CD4-positive, alpha-beta T cell treated with Interleukin-15 for 4 hours (primary cell): ENCODE data around the gene CCT2.

Source experiments
- DNase-seq: peaks from one replicate; pipeline ENCODE4 v3.0.0-alpha.2; 2020; ENCODE audit warnings: low spot score

CCT2 gene

DNA sequence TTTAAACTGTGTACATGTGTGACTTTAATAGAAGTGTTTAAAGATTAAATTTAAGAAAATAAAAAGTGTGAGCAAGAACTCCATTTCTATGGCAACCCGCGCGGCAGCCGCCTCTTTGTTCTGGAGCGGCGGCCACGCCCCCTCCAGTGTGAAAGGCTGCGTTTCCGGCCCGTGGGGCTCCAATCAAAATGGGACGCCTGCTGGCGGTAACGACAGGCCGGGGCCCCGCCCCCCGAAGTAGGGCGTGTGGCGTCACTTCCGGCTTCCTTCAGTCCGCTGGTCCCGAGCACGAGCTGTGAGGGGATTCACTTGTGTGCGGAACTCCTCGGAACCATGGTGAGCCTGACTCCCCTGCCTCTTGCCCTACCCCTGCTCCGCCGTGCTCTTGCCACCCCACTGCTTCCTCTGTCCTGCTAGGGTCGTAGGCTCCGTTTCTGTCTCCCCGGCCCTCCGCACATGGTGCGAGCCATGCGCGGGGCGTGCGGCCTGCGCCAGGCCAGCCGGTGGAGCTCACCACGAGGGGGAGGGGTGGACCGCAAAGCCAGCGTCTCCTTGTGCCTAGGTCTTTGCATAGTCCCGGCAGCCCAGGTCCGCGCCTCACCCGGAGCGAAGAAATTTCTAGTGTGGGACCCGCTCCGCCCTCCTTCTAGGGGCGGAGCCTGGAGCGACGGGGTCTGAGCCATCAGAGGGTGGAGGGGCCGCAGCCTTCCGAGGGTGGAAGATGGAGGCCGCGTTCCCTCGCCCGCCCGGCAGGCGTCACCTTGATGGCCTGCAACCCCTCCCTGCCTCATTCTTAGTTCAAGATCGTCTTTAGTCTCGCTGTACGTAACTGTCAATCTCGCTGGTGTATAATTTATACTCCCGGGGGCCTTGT is at the start of gene CCT2:
Gene CCT2 (plus strand): TSS at position 271 of the 874 bp plus-strand sequence. CDS start 63 bp downstream, at position 334.
- DNase-seq = peak; percentile 95

DNA sequence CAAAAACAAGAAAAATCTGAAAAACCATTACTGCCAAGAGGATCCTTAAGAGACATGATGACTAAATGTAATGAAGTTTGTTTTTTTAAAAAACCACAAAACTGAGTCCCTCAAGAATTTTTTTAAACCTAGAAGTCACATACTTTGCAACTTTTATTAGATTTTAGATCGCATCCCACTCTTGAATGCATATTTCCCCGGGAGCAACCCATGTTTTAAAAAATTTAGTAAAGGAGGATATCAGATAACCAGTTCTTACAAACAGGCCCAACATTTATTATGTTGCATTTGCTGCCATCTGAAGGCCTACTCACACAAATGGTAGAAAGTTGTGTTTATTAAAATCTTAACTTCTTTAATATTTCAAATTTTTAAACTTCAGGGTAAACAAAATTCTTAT is 44.3 kb upstream of the CCT2 start:
- no peak for DNase-seq

DNA sequence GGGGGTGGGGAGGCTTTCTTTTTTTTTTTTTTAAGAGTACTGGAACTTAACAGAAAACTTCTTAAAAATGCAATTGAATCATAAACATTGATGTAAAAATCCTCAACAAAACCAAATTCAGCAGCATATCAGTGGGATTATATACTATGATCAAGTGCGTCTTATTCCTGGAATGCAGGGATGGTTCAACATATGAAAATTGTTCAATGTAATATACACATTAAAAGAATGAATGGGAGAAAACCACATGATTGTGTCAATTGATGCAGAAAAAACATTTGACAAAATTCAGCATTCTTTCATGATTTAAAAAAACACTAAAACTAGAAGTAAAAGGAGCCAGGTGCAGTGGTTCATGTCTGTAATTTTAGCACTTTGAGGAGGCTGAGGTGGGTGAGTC is 41.2 kb upstream of the CCT2 start:
- no peak for DNase-seq

DNA sequence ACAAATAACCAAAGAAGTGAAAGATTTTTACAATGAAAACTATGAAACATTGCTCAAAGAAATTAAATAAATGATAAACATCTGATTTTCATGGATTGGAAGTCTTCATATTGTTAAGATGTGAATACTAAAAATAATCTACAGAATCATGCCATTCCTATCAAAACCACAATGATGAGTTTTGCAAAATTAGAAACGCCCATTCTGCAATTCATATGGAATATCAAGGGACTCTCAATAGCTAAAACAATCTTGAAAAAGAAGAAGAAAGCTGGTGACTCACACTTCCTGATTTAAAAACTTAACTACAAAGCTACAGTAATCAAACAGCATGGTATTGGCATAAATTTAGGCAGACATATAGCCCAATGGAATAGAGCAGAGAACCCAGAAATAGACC is 40.2 kb upstream of the CCT2 start:
- DNase-seq = no peak

DNA sequence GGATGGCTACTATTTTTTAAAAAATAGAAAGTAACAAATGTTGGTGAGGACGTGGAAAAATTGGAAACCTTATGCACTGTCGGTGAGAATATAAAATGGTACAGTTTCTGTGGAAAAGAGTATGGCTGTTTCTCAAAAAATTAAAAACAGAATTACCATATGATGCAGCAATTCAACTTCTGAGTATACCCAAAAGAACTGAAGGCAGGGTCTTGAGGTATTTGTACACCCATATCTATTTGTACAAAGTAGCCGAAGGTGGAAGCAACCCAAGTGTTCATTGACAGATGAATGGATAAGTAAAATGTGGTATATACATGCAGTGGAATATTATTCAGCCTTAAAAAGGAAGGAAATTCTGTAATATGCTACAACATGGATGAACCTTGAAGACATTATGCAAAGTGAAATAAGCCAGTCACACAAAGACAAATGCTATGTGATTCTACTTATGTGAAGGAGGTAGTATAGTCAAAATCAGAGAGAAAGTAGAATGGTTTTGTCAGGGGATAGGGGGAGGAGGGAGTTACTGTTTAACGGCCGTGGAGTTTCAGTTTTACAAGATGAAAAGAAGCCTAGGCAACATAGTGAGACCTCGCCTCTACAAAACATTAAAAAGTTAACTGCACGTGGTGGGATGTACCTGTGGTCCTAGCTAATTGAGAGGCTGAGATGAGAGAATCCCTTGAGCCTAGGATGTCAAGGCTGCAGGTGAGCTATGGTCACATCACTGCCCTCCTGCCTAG is 38.4 kb upstream of the CCT2 start:
- no peak for DNase-seq

DNA sequence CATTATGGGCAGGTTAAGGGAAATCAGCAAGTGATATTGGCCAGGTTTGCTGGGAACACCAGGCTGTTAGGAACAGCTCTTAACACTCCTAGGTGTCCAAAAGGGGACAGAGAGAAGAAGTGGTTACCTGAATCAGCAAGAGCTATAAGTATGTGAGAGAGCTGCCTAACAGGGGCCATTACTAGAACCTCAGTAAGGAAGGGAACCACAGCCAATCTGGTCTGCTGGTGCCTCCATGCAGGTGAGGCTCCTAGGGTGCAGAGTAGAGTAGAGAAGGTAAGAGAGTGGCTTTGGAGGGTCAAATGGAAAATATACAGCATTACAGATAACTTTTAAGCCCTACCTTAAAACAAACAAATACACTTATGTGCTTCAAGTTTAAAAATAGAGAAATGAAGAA is 36.6 kb upstream of the CCT2 start:
- DNase-seq = no peak

DNA sequence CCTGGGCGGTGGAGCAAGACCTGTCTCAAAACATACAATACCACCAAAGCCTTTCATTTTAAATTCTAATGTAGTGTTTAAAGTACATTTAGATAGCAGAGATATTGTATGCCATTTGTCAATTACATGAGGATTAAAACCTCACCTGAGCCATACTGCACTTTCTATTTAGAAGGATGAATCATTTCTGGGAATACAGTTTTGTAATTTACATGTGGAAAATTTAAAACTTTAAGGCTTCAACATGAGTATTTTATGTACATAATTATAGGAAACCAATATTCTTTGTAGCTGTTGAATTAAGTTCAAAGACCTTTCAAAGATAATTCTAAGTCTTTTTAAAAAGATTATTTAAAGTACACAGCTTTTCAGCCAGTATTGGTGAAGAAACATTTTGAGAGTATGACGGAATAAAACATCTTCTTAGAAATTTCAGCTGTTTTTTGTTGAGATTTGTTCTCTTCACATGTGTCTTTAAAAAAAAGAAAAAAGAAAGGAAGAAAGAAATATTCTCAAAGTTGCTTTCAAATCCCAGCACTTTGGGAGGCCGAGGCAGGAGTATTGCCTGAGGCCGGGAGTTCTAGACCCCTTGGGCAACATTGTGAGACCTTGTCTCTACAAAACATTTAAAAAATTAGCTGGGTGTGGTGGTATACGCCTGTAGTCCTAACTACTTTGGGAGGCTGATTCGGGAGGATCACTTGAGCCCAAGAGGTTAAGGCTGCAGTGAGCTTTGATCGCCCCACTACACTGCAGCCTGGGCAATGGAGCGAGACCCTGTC is 34.5 kb upstream of the CCT2 start:
- no peak for DNase-seq

DNA sequence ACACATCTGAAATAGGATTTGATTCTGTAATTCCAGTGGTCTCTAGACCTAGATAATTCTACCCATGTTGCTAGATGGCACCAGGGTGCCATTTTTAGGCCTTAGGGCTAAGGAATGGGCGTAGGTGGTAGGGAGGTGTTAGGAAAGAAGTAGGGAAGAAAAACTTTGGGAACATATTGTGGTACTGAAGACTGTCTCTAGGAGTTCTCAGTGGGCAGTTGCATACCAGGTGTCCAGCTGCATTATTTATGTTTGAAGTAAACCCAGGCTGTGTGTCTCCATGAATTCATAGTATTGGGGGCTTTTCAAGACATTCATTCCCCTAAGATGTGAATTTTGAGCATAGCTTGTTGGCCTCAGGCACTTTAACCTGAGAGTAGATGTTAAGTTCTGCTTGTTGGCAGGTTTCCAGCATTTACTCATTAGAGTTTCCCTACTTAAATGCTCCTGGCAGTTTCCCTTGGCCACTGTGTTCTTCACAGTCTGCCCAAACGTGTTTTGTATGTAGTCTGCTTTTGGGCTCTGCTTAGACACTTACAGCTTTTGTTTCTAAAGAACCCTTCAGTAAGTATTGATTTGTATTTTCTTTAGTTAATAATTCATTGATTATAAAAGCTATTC is 31.5 kb upstream of the CCT2 start:
- DNase-seq = no peak

DNA sequence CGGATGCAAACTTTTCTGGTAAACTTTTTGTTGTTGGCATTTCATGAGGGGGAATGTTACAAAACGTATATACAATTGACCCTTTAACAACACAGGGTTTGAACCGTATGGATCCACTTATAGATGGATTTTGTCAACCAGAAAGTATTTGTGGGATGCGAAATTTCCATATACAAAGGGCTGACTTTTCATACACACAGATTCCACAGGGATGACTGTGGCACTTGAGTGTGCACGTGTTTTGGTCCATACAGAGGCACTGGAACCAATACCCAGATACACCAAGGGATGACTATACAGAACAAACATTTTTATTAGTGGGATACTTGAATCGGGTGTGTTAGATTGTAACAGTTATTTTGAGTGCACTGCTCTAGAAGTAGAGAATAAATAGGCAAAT is 29.8 kb upstream of the CCT2 start:
- DNase-seq = no peak

DNA sequence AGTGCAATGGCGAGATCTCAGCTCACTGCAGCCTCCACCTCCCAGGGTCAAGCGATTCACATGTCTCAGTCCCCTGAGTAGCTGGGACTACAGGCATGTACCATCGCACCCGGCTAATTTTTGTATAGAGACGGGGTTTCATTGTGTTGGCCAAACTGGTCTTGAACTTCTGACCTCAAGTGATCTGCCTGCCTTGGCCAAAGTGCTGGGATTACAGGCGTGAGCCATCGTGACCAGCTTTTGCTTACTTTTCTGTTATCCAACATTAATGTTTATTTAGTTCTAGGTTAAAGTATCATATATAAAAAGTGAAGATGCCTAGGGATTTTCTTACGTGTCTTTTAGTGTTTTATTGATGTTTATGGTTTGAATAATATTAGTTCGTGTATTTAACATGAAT is 28.9 kb upstream of the CCT2 start:
- no peak for DNase-seq

DNA sequence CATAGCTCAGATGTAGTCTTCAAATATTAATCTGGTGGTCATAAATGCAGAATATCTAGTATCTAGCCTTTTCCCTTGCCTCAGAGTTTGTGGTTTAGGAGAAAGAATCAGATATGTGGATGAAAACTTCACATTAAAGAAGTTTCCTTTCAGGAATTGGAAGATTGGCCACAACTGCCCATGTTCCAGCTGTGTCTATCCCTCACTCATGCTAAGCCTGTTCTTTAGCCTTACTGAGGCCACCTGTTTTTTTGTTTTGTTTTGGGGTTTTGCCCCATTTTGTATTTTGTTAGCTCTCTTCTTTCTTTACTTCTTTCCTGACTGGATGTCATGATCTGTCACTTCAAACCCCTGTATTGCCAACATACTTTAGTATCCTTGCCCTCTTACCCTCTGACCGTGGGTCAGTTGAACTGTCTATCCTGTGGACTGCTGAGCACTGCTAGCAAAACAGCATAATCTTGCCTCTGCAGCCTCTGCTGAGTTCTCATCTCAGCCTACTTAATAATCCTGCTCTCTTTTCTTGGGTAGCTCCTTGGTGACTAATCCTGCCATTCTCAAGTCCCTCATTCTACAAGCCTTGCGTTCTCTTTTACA is 22.0 kb upstream of the CCT2 start:
- DNase-seq = no peak

DNA sequence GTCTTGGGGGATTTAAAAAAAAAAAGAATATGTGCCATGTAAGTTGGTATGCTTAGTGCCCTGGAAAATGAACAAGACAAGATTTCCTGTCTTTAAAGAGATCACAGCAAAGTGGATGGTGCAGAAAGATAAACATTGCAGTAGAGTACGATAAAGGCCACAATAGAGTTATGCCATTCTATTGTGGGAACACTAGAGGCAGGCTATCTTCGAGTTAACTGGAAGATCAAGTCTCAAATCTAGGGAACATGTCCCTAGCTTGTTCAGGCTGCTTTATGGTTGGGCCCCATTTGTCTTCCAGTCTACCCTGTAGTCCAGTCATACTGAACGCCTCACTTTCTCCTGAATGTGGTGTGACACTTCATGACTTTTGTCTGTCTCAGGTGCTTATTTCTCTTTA is 18.7 kb upstream of the CCT2 start:
- DNase-seq = no peak

DNA sequence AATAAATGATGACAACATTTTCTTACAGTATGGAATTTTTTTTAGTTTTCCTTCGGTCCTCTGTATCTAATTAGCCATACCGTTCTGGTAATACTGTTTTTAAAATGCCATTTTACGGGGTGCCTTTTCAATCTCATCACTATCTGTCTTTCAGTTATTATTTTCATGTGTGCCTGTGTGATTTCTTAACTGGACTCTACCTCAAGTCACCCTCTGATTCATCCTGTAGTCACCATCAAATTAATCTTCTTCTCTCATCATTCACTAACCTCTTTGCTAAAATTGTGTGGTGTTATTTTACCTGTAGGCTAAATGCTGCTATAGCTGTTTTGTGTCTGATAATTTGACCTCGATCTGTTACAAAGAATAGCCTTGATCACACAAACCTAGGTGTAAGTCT is 16.0 kb upstream of the CCT2 start:
- DNase-seq = no peak

DNA sequence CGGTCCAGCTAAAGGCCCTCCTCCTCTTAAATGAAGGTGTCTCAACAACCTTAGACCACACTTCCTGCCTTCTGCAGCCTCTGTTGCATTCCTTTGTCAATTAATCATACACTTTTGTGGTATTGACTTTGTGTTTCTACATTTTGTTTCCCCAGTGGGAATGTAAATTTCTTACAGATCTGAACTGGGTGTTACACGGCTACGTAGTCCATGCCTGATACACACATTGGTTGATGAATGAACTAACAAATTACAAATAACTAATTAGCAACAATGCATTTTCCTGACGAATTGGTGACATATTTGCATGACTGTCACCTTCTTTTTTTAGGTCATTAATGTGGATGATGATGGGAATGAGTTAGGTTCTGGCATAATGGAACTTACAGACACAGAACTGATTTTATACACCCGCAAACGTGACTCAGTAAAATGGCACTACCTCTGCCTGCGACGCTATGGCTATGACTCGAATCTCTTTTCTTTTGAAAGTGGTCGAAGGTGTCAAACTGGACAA is 15.2 kb upstream of the CCT2 start:
- no peak for DNase-seq

DNA sequence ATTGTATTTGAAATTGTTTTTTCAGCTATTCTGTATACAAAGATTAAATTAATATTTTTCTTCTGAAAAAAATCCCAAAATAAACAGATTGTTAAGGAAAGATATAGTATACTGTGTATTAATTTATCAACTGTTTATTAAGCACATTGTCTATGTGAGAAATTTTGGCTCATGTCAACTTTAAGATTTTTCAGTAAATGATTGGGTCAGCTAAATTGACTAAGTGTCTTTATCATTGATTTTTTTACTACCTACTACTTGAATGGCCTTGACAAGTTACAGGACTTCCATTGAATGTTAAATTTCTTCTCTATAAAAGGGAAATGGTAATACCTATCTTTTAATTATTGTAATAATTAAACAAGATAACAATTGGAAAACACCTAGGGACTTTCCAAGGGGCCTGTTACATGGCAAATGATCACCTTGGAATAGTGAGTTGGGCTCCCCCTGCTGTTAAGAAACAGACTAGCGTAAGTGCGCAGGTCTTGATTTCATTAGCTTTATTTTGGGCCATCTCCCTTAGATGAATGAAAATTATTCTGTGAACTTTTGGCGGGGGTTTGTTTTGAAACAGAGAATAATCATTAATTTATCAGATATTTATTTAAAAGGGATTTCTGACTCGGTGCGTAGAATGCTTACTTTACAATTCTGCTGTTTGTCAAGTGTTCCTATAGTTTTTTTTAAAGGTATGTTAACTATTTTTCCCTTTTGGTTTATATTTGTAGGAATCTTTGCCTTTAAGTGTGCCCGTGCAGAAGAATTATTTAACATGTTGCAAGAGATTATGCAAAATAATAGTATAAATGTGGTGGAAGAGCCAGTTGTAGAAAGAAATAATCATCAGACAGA is 14.5 kb upstream of the CCT2 start:
- DNase-seq = peak; percentile 74

DNA sequence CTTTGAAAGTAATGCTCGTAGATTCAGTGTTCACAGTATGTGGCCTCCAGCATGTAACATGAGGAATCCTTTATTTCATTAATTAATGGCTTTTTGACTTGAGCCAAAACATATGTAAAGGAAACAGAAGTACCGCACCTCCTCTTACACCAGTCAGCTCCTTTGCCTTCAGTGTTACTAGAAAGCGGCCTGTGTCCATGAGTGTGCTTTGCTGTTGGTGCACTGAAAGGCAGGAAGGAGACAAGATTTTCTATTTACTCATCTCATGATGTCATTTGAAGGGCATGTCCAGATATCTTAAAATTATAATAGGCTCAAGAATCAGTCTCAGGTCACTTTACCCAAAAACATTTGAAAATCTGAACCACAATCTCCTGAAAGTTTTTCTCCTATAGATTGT is 9.9 kb upstream of the CCT2 start:
- DNase-seq = no peak

DNA sequence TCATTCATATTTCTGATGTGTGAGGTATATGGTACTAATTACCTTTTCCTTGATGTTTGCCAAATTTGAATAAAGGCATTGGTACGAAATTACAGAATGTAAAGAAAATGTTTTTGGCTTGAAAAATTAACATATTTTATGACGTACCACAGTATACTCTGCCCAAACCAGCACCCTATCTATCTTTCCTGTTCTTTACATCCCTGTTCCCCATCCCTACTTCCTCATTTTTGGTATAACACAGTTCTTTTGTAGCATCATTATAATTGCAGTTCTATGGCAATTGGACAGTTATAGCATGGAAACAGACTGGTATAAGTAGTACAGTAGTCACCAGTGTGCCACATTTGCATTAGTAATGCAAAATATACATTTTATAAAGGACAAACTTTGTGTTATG is 7.0 kb upstream of the CCT2 start:
- DNase-seq = no peak

DNA sequence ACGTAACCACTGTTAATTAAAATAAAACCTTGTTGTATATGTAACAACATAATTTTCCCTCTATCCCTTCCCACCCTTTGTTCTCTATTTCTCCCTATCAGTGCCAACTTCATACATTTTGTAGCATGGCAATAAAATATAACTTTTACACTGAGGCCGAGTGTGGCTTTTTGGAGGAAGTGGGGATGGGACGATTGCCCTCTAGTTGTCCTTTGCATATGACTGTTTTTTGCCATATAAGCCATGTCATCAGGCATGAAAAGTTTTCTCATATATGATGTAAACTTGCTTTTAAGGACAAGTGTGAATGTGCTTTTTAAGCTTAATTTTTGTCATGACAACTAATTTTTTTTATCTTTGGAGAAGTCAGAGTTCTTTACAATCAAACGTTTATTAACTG is 6.2 kb upstream of the CCT2 start:
- no peak for DNase-seq

DNA sequence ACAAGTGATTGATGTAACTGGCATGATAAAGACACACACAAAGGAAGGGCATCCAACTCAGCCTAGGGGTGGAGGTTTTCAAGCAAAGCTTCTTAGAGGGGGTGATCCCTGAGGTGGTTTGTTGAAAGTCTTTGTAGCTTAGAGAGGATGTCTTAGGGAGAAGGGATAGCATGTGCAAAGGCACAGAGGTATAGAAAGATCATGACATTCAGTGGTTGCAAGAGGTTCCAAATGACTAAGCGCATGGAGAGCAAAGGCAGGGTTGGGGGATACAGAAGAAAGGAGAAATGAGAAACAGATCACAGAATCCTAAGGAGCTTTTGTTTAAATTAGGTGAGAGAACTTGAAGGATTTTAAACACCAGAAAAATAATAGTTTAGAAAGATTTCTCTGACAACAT is 5.2 kb upstream of the CCT2 start:
- DNase-seq = no peak

DNA sequence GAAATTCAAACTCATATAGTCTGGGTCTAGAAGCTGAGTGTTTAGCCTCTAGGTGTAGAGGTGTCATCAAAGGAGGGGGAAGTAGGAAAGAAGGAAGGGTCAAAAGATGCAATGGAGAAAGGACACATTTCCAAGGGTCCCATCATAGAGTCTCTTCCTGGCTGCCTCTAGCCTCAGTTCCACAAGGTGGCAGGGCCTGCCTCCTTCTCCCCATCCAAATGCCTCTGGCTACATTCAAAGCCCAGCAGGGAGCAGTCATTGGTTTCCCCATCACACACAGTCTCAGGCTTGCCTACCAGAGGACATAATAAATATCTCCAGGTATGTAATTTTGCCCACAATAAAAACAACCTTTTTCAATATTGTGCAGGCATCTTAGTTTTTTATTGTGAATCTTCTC is 2.1 kb upstream of the CCT2 start:
- DNase-seq = no peak

DNA sequence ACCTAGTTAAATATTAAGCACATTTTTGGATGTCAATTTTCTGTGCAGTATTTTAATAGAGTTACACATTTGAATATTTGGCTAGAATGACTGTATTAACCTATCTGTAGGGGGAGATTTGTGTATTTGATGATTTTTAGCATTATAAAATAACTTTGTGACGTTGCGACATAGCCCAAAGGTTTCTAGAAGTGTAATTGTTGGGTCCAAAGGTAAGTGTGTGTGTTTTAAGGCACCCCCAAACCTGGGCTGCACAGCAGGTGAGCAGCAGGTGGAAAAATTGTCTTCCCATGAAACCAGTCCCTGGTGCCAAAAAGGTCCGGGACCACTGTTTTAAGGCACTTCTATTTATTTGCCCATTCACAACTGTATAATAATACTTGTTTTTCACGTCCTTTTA is 3.3 kb downstream of the CCT2 start:
- DNase-seq = no peak
